Measurements from ENCODE around the gene IFRD1. TPM values are rescaled to one million over a fixed set of nuclear protein-coding genes. Genes with fewer than 3 reads are reported as not detected.

IFRD1 gene
- total RNA-seq, 1 donor from 2014 or later: 52.5 TPM

GRCh38 chr7:112505495-112505894, 55.2 kb downstream of the IFRD1 start:
- DNase-seq (ENCODE audit: low spot score in 2 of 2, unreplicated experiment in 2 of 2): no peak
- Mint-ChIP-seq H3K9me3 (peaks cover 3% of the 10 kb centered on the region), H3K36me3 (no peaks in the 10 kb centered on the region), H3K4me1 (peaks cover 25% of the 10 kb centered on the region), H3K27me3 (ENCODE audit: low read depth) (no peaks in the 10 kb centered on the region), H3K4me3 (no peak overlapping the region), H3K27ac (no peak overlapping the region)
- TF ChIP-seq CTCF (IDR thresholded peaks at IDR 0.05; ENCODE audit: unreplicated experiment): no peak

- Mint-ChIP-seq H3K27me3 (ENCODE audit: low read depth) (no peaks in the 10 kb centered on the region), H3K27ac (no peak overlapping the region), H3K4me3 (no peak overlapping the region), H3K36me3 (no peaks in the 10 kb centered on the region), H3K4me1 (peaks cover 6% of the 10 kb centered on the region), H3K9me3 (peaks cover 3% of the 10 kb centered on the region)
- no peak for TF ChIP-seq CTCF (IDR thresholded peaks at IDR 0.05; ENCODE audit: unreplicated experiment)
- no peak for DNase-seq (ENCODE audit: low spot score in 2 of 2, unreplicated experiment in 2 of 2)
These were observed 58.1 kb downstream of the IFRD1 start for GRCh38 chr7:112508404-112508803.

GRCh38 chr7:112509402-112509801, 59.1 kb downstream of the IFRD1 start:
- H3K4me3 Mint-ChIP-seq: no peak overlapping the region
- DNase-seq (ENCODE audit: low spot score in 2 of 2, unreplicated experiment in 2 of 2): no peak
- H3K4me1 Mint-ChIP-seq: peaks cover 4% of the 10 kb centered on the region
- H3K36me3 Mint-ChIP-seq: no peaks in the 10 kb centered on the region
- TF ChIP-seq CTCF (IDR thresholded peaks at IDR 0.05; ENCODE audit: unreplicated experiment): no peak
- no peak overlapping the region for H3K27ac Mint-ChIP-seq
- no peaks in the 10 kb centered on the region for H3K27me3 Mint-ChIP-seq (ENCODE audit: low read depth)
- H3K9me3 Mint-ChIP-seq: peaks cover 3% of the 10 kb centered on the region

GRCh38 chr7:112510001-112510742, 59.9 kb downstream of the IFRD1 start:
- DNase-seq (ENCODE audit: low spot score in 2 of 2, unreplicated experiment in 2 of 2): no peak
- Mint-ChIP-seq H3K9me3 (peaks cover 3% of the 10 kb centered on the region), H3K27me3 (ENCODE audit: low read depth) (no peaks in the 10 kb centered on the region), H3K36me3 (no peaks in the 10 kb centered on the region), H3K27ac (no peak overlapping the region), H3K4me3 (no peak overlapping the region), H3K4me1 (peaks cover 4% of the 10 kb centered on the region)
- TF ChIP-seq CTCF (IDR thresholded peaks at IDR 0.05; ENCODE audit: unreplicated experiment): no peak

GRCh38 chr7:112510743-112511110, 60.5 kb downstream of the IFRD1 start:
- H3K4me3 Mint-ChIP-seq: no peak overlapping the region

More at GRCh38 chr7:112510743-112511110, 60.5 kb downstream of the IFRD1 start:
- Mint-ChIP-seq H3K36me3 (no peaks in the 10 kb centered on the region), H3K27ac (no peak overlapping the region), H3K9me3 (peaks cover 3% of the 10 kb centered on the region), H3K4me1 (peaks cover 4% of the 10 kb centered on the region), H3K27me3 (ENCODE audit: low read depth) (peaks cover 5% of the 10 kb centered on the region)
- TF ChIP-seq CTCF (IDR thresholded peaks at IDR 0.05; ENCODE audit: unreplicated experiment): no peak
- no peak for DNase-seq (ENCODE audit: low spot score in 2 of 2, unreplicated experiment in 2 of 2)
